GM13976 (cell line): Measurements from ENCODE around the gene YJEFN3.
A peak's percentile ranks its signal among the peaks of the same experiment; 100 is the strongest.

Source experiments
- DNase-seq: peaks from one replicate; pipeline ENCODE4 v3.0.0; 2012; ENCODE audit warnings: low spot score
- CTCF ChIP-seq: IDR thresholded peaks from 2 replicates; pipeline ENCODE4 v1.5.1; 2012; ENCODE audit warnings: borderline replicate concordance, mild to moderate bottlenecking; ENCODE audit not compliant: insufficient read depth; ENCODE audit errors: extremely low read depth, missing control alignments, control extremely low read depth
- in situ Hi-C: fragments of 300-500 bp; cut with MboI; formaldehyde crosslinking; loops from one replicate; pipeline ENCODE4 v1.12.0; 2022; ENCODE audit warnings: low sequenced_read_pairs, mixed read lengths, inconsistent platforms; ENCODE audit not compliant: unreplicated experiment

Gene YJEFN3

GRCh38 chr19:19513682-19514081, 15.0 kb upstream of the YJEFN3 start:
- DNase-seq, result no peak
- in situ Hi-C loops, result no loop called here
- no peak for TF ChIP-seq CTCF

GRCh38 chr19:19514215-19514657, 14.5 kb upstream of the YJEFN3 start:
- no peak for DNase-seq
- no peak for TF ChIP-seq CTCF
- in situ Hi-C loops, result no loop called here

- in situ Hi-C loops, result no loop called here
- TF ChIP-seq CTCF, result no peak
- DNase-seq, result no peak
Measured at GRCh38 chr19:19514881-19515641, 13.7 kb upstream of the YJEFN3 start, which contains the start of gene TSSK6. TSSK6 (minus strand) TSS chr19:19515548; CDS start chr19:19515427, 121 bp downstream.

- no peak for TF ChIP-seq CTCF
- DNase-seq, result peak; percentile 96
- in situ Hi-C loops, result no loop called here
Measured at GRCh38 chr19:19515642-19516519, 12.8 kb upstream of the YJEFN3 start, which contains the start of gene NDUFA13. NDUFA13 (plus strand) TSS chr19:19516225; CDS start chr19:19516239, 14 bp downstream.

GRCh38 chr19:19517235-19517619, 11.5 kb upstream of the YJEFN3 start:
- no peak for TF ChIP-seq CTCF
- DNase-seq, result no peak
- in situ Hi-C loops, result no loop called here

- no peak for DNase-seq
- in situ Hi-C loops, result no loop called here
- no peak for TF ChIP-seq CTCF
Measured at GRCh38 chr19:19520989-19521388, 7.7 kb upstream of the YJEFN3 start.
